ENCODE data around the gene ADGRF3. TPM values are rescaled to one million over a fixed set of nuclear protein-coding genes. Genes with fewer than 3 reads are reported as not detected.
A peak's percentile ranks its signal among the peaks of the same experiment; 100 is the strongest.
"Not testable (repeated sequence)": the region's sequence is repeated elsewhere in the genome, so short reads cannot be mapped to it uniquely, and the experiment has no call there.

The ADGRF3 gene
- total and polyA plus RNA-seq, 12 donors: 0.03 to 0.72 TPM; not detected in 10

DNA sequence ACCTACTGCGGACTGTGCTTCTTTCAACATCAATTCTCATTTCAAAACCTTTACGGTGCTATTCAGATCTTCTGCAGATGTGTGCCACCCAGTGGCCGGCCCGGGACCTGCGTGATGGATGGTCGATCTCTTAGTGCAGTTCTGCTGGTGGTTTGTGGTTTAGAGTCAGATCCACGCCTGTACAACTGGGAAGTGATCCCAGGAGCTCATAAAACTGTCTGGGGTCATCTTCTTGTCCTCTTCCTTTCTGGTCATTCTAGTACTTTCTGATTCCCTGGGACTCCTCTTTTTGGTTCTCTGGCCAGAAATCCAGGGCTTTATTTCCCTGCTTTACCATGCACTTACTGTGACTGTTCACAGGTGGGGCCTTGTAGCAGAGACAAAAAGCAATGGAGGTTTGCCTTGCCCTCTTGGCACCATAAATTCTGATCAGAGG is 16.5 kb downstream of the ADGRF3 start:
- DNase-seq (peak; percentile 80 to 84), ATAC-seq (peak; percentile 59 to 95 (median 88))
- peaks cover 0 to 10% (median 0%) of the 10 kb centered on the region in 9 donors for H3K4me1 ChIP-seq
- intact Hi-C loops (cut with DNase I): loop anchor here in 4 of 10 donors (5.0 to 10.0 kb wide), 3 partner anchors 85 to 108 kb away; partner anchors contain the start of genes HADHA (in 3 of the 4) and HADHB (in 3 of the 4)
- TF ChIP-seq, protein P1, sequence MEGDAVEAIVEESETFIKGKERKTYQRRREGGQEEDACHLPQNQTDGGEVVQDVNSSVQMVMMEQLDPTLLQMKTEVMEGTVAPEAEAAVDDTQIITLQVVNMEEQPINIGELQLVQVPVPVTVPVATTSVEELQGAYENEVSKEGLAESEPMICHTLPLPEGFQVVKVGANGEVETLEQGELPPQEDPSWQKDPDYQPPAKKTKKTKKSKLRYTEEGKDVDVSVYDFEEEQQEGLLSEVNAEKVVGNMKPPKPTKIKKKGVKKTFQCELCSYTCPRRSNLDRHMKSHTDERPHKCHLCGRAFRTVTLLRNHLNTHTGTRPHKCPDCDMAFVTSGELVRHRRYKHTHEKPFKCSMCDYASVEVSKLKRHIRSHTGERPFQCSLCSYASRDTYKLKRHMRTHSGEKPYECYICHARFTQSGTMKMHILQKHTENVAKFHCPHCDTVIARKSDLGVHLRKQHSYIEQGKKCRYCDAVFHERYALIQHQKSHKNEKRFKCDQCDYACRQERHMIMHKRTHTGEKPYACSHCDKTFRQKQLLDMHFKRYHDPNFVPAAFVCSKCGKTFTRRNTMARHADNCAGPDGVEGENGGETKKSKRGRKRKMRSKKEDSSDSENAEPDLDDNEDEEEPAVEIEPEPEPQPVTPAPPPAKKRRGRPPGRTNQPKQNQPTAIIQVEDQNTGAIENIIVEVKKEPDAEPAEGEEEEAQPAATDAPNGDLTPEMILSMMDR (IDR thresholded peaks at IDR 0.05): peak; percentile 68 to 92 (median 87)
- H3K9me3 ChIP-seq: no peaks in the 10 kb centered on the region
- 4% methylated on average over 7 of the region's 7 CpGs for WGBS, 2 donors
- H3K36me3 ChIP-seq: no peaks in the 10 kb centered on the region
- H3K4me3 ChIP-seq: no peak overlapping the region
- H3K27me3 ChIP-seq: no peaks in the 10 kb centered on the region
- no peak overlapping the region for H3K27ac ChIP-seq

DNA sequence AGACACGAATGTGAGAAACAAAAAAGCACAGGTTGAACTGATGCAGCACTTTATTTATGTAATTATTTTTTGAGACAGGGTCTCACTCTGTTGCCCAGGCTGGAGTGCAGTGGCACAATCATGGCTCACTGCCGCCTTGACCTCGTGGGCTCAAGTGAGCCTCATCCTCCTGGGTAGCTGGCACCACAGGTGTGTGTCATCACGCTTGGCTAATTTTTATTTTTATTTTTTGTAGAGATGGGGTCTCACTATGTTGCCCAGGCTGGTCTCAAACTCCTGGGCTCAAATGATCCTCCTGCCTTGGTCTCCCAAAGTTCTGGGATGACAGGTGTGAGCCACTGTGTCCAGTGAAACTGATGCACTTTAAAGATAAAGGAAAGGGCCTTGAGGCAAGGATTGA is 17.5 kb downstream of the ADGRF3 start:
- not testable (repeated sequence) for DNase-seq, H3K4me1 ChIP-seq, ATAC-seq, H3K27ac ChIP-seq, H3K27me3 ChIP-seq, H3K4me3 ChIP-seq, H3K9me3 ChIP-seq, H3K36me3 ChIP-seq
- 96% methylated on average over 4 of the region's 4 CpGs for WGBS, 2 donors
- intact Hi-C loops (cut with DNase I): loop anchor here in 6 of 10 donors (5.0 to 10.0 kb wide), 4 partner anchors 82 to 374 kb away; partner anchors contain the start of genes HADHA (in 1 of the 6) and HADHB (in 1 of the 6)

DNA sequence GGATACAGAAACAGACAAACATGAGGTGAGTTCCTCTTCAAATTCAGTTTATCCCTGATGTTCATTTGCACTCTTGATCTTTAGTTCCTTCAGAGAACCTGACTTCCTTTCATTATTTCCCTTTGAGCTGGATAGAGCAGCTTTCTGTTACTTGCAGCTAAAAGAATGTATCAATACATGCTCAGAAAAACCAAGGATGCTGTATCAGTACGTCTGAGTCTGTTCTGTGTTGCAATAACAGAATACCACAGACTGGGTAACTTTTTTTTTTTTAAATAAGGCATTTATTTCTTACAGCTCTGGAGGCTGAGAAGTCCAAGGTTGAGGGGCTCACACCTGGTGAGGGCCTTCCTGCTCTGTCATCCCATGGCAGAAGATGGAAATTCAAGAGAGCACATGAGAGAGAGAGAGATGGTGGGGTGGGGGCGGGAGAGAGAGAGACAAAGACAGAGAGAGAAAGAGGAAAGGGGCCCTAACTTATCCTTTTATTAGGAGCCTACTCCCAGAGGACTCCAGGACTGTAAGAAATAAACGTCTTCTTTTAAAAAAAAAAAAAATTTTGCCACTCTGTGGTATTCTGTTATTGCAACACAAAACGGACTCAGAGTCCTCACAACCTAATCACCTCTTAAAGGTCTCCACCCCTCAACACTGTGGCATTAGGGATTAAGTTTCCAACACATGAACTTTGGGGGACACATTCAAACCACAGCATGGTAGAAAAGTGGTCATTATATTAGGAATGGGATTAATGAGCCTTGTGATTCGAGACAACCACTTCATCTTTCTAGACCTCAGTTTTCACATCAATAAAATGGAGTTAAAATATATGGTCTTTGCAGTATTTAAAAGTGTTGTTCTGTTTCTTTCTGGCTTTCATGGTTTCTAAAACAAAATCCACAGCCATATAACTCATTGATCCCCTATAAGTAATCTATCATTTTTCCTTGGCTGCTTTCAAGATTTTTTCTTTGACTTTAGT is 19.0 kb downstream of the ADGRF3 start:
- ATAC-seq (no peak), DNase-seq (no peak)
- TF ChIP-seq, protein P1 (IDR thresholded peaks at IDR 0.05): no peak
- Histone ChIP-seq H3K4me1 (peaks cover 0 to 10% (median 0%) of the 10 kb centered on the region in 9 donors), H3K27ac (no peak overlapping the region), H3K36me3 (no peaks in the 10 kb centered on the region), H3K4me3 (no peak overlapping the region), H3K27me3 (peaks cover 0 to 7% (median 0%) of the 10 kb centered on the region in 7 donors), H3K9me3 (no peaks in the 10 kb centered on the region)
- intact Hi-C loops (cut with DNase I): loop anchor here in 6 of 10 donors (5.0 to 10.0 kb wide), 4 partner anchors 80 to 373 kb away; partner anchors contain the start of genes HADHA (in 1 of the 6) and HADHB (in 1 of the 6)
- WGBS, 2 donors: 57 to 70% methylated on average over 5 of the region's 5 CpGs

DNA sequence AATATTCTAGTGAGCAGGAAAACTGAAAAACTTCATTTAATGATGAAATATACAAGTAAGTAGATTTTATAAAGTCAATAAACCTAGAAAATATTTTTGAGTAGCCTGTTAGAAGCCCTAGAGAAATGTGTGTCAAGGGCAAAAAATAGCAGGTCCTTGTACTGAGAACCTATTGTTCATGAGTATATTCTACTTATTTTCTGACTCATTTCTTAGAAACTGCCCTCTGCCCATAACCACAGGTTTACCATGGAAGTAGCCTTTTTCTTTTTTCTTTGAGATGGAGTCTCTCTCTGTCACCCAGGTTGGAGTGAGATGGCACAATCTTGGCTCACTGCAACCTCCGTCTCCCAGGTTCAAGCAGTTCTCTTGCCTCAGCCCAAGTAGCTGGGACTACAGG is 20.1 kb downstream of the ADGRF3 start:
- TF ChIP-seq, protein P1 (IDR thresholded peaks at IDR 0.05): no peak
- ATAC-seq (no peak), DNase-seq (no peak)
- H3K4me3 ChIP-seq: no peak overlapping the region
- no peak overlapping the region for H3K27ac ChIP-seq
- H3K4me1 ChIP-seq: peaks cover 0 to 10% (median 0%) of the 10 kb centered on the region in 9 donors
- no peaks in the 10 kb centered on the region for H3K9me3 ChIP-seq
- intact Hi-C loops (cut with DNase I): loop anchor here in 6 of 10 donors (5.0 to 10.0 kb wide), 4 partner anchors 79 to 372 kb away; partner anchors contain the start of genes HADHA (in 1 of the 6) and HADHB (in 1 of the 6)
- H3K36me3 ChIP-seq: no peaks in the 10 kb centered on the region
- peaks cover 0 to 9% (median 0%) of the 10 kb centered on the region in 7 donors for H3K27me3 ChIP-seq
- WGBS, 2 donors: 95 to 96% methylated on average over 1 of the region's 1 CpG
